ENCODE results near the gene EXOSC2.
A peak's percentile ranks its signal among the peaks of the same experiment; 100 is the strongest.
"Not testable (repeated sequence)": the region's sequence is repeated elsewhere in the genome, so short reads cannot be mapped to it uniquely, and the experiment has no call there.

The EXOSC2 gene

DNA sequence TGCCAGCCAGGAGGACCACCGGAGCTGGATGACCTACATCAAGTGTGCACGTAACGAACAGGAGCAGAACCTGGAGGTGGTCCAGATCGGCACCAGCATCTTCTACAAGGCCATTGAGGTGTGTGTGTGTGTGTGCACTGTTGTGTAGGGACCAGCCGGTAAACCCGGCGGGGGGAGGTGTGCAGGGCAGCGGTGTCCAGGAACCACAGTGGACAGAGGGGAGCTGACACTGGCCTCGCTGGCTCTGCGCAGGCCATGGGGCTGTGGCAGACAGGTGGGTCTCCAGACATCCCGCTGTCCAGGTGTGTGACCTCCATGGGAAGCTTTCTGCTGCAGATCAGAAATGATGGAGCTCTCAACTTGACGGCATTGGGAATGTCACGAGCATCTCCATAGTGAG, 25.4 kb upstream of the EXOSC2 start:
- no peak for DNase-seq

- DNase-seq = no peak
Measured at GRCh38 chr9:130668659-130669058, 24.9 kb upstream of the EXOSC2 start.

- DNase-seq = no peak
Measured at GRCh38 chr9:130669965-130670364, 23.6 kb upstream of the EXOSC2 start.

DNA sequence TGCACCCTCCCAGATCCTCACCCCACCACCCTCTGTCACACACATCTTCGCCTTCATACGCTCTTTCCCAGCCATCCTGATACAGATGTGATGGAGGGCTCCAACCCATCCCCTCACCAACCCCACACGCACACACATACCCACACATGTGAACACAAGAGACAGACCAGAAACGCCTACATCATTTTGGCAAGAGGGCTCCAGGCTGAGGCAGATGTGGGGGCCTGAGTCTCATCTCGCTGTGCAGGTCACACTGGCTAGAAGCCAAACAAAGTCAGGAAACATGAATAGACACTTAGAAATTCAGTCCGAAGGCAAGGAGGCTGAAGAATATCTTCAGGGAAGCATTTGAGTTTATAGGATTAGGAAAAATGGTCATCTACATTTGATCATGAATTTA, 22.9 kb upstream of the EXOSC2 start:
- DNase-seq = no peak

DNA sequence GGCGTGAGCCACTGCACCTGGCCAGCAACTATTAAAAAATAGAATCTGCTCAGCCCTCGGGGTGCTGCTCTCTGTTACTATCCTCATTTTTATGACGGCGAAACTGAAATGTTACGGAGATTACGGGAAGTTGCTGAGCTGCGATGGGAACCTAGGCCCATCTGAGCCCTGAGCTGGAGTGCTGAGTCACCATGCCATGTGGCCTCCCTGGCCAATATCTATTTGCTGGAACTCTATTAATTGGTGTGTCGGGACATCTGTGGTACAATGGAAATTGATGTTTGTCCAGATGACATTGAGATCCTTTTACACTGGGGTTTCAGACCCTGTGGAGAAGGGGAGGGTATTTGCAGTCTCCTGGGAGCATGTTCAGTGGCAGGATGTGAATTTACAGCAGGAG, 21.1 kb upstream of the EXOSC2 start:
- no peak for DNase-seq

DNA sequence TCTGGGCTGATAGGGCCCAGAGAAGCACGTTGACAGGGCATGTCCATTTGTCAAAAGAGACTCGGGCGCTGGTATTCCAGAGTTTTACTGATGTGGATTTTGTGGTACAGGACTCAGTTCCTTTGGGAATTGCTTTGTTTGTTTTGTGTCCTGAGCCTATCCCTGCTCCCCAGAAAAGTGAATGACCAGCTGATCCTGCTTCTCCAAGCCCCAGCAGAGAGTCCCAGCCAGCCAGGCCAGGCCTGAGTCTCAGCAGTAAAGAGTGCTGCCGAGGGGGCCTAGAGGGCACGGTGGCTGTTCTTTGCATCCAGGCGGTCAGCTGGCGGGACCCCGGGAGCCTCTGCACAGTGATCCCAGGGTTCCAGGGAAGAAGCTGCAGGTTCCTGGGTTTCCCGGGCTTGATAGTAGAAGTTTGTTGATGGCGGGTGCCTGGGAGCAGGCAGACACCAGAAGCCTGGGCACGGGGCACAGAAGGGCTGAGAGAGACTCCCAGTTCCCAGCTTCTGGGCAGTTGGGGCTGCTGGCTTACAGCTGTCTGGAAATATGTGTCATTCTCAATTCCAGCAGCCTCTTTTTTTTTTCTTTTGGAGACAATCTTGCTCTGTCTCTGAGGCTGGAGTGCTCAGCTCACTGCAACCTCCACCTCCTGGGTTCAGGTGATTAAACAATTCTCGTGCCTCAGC, 20.5 kb upstream of the EXOSC2 start:
- no peak for DNase-seq

- DNase-seq = no peak
Measured at GRCh38 chr9:130675396-130675795, 18.2 kb upstream of the EXOSC2 start.

GRCh38 chr9:130677252-130677651, 16.3 kb upstream of the EXOSC2 start:
- no peak for DNase-seq

- peak; percentile 57 to 76 for DNase-seq
Measured at GRCh38 chr9:130680836-130681768, 12.5 kb upstream of the EXOSC2 start.

DNA sequence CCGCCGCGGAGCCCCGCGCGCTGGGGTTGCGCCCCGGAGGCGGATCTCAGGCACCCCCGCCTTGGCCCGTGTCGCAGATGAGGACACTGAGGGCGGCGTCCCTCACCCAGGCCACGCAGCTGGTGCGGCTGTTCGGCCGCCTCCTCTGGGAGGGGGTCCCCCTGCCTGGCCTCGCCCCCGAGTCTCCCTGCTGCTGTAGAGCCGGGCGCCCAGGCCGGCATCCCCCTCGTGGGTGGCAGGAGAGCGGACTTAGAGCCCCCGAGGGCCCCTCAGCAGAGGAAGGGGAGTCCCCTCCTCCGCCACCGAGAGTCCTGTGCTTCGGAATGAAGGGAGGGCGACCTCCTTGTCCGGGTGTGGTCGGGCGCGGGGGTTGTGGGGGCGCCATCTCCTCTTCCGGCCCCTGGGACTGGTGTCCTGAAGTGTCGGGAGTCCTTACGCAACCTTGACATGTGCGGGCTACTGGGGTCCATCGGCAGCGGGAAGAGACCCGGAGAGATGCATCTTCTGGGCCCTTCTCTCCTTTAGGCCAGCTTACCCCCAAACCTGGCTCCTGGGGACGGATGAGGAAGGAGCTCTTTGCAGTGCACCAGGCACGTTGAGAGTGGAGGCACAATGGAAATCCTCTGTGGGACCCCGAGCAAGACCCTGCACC, 11.7 kb upstream of the EXOSC2 start:
- DNase-seq = no peak

- DNase-seq = peak; percentile 50 to 62
Measured at GRCh38 chr9:130682421-130683121, 11.0 kb upstream of the EXOSC2 start.

DNA sequence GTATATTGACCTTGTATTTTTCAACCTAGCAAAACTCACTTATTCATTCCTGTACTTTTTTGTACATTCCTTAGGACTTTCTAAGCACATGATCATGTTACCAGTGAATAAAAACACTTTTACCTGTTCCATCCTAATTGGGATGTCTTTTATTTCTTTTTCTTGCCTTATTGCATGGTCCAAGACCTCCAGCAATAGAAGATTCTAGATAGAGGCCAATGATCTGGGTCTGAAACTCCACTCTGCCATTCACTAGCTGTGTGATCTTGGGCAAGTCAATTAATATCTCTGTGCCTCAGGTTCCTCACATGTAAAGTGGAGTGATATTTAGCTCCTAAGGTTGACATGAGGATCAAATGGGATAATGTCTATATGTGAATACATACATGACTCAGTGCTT, 8.5 kb upstream of the EXOSC2 start:
- no peak for DNase-seq

GRCh38 chr9:130685945-130686344, 7.6 kb upstream of the EXOSC2 start:
- DNase-seq = not testable (repeated sequence)

DNA sequence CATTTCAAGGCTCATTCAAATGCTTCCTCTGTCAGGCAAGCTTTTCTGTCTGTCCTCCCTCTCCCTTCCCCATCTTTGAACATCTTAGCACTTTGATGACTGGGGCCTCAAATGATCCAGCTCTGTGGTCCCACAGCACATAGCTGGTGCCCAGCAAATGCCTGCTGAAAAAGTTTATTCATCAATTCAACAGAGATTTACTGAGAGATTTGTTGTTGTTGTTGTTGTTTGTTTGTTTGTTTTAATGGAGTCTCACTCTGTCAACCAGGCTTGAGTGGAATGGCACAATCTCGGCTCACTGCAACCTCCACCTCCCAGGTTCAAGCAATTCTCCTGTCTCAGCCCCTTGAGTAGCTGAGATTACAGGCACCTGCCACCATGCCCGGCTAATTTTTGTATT, 6.0 kb upstream of the EXOSC2 start:
- no peak for DNase-seq

- peak in 1 of 2 donors; percentile 34 for DNase-seq
Measured at GRCh38 chr9:130688072-130688471, 5.5 kb upstream of the EXOSC2 start.

DNA sequence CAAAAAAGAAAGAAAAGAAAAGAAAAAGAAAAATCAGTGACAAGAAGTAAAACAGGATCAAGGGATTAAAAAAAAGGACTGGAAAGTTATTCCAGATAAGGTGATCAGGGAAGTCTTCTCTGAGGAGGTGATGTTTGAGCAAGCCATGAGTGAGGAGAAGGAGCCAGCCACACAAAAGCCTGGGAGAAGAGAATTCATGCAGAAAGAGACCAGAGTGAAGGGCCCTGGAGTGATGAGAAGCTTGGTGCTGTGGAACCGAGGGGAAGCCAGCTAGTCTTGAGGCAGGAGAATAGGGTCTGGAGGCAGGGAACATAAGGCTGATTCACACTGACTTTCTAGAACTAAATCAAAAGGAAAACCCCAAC, 4.0 kb upstream of the EXOSC2 start:
- no peak for DNase-seq

DNA sequence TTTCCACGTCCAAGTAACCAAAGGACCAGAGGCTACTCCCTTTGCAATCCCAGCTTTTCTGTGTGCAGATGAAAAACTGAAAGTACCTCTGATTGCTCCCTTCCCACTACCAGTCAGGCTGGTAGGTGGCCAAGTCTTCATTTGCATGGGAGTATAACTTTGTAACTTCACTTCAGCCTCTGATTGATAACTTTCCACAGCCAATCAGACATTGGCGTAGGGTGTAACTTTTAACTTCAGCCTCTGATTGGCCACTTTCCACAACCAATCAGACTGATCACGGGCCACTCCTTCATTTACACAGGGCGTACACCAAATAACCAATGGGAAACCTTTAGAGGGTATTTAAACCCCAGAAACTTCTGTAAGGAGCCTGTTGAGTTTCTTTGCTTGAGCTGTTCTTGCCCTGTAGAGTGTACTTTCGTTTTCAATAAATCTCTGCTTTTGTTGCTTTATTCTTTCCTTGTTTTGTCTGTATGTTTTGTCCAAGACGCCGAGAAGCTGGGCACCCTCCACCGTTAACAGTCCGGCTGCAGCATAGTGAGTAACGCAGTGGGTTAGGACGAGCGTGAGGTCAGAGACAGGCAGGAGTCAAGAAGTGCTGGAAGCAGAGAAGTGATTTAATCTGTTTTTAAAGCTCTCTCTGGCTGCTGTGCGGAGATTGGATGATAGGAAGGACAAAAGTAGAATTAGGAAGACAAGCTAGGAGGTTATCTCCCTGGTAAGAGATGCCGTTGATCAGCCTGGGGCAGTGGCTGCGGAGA, 3.5 kb upstream of the EXOSC2 start:
- DNase-seq = no peak

GRCh38 chr9:130692321-130692720, 1.3 kb upstream of the EXOSC2 start:
- no peak for DNase-seq

DNA sequence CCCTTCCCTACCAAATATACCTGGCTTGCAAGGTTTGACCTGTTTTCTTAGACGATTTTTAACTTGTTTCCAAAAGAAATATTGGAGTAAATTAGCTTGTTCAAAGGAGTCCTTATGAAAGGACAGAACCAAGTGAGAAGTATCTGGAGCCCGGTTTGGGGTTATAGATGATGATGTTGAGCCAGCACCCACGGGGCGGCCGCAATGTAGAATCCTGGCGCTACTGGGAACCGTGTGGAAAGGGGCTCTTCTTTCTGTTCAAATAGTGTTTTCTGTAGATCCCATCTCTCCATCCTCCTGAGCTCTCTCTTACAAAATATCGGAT, 517 bp upstream of the EXOSC2 start:
- no peak for DNase-seq

DNA sequence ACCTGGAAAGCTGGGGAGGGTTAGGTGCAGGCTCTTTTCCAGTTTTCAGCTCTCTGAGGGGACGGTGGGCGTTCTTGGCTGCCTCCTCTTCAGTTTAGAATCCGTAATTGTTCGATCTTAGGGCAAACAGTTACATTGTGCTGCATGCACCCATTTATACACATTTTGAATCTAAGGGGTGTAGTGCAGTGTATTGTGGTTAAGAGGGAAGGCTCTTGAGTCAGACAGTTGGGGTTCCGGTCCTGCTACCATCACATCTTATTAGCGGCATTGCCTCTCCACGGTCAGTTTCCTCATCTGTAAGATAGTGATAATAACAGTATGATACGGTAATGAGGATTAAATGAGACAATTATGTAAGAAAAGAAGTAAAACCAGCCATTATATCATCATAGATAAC, 625 bp downstream of the EXOSC2 start:
- DNase-seq = no peak

- no peak for DNase-seq
Measured at GRCh38 chr9:130696139-130696650, 2.6 kb downstream of the EXOSC2 start.

- DNase-seq = no peak
Measured at GRCh38 chr9:130696996-130697395, 3.4 kb downstream of the EXOSC2 start.

Data from CD4-positive, alpha-beta T cell treated with Interleukin-1 beta for 1 hour (primary cell).